NCI-H774 (cell line): ENCODE data around the gene TMEM271.
A peak's percentile ranks its signal among the peaks of the same experiment; 100 is the strongest.
"Not testable (repeated sequence)": the region's sequence is repeated elsewhere in the genome, so short reads cannot be mapped to it uniquely, and the experiment has no call there.

Experiments
- DNase-seq: peaks from one replicate; lab custom pipeline; 2025; lab: John Stamatoyannopoulos, UW

The TMEM271 gene

DNA sequence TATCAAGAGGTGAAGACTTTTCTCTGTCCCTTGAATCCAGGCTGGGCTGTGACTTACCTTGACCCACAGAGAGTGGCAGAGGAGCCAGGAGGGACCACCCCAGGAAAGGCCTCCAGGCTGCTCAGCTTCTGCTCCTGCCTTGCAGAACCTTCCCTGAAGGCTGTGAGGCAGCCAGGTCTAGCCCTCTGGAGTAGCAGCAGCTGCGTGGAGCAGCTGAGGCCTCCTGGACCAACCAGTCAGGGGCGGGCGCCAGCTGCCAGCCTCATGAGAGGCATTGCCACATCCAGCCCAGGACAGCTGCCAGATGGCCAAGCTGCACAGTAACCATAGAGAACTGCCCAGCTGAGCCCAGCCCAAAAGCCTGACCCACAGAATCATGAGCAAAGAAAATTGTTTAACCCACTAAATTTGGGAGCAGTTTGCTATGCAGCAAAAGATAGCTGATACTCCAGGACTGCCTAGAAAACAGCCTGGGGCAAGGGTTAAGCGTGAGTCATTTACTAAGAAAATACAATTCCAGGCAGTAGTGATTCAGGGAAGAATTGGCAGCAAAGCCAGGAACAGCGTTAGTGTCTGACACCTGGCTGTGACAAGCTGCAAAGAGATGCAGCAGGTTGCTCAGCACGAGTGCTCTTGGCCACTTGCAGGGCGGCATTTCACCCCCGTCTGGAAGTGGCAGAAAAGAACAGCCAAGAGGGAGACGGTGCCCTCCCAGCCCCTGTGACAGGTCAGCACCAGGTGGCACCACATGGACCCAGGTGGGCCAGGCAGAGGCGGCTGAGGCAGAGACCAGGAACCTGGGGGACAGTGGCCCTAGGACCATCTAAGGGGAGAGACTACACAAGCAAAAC lies 34.5 kb upstream of the TMEM271 start:
- peak; percentile 33 for DNase-seq

DNA sequence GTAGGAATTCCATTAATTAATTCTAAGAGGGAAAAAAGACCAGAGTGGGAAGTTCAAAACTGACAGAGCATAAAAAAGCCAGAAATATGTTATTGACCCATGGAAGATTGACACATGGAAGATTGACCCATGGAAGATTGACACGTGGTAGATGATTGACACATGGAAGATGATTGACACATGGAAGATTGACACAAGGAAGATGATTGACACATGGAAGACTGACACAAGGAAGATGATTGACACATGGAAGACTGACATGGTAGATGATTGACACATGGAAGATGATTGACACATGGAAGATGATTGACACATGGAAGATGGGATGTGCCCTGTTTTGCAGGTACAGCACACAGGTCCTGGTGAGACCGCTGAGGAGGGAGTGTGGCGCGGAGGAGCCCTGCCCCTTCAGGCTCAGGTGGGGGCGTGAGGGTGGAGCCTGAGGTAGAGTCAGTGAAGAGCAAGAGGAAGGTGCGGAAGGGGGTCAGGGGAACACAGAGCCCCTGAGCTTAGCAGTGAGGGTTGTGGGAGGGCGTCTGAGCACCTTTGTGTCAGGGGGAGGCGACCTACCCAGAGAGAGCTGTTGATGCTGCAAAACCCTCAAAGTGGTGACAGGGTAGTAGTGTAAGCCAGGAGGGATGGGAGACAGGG lies 33.4 kb upstream of the TMEM271 start:
- no peak for DNase-seq

DNA sequence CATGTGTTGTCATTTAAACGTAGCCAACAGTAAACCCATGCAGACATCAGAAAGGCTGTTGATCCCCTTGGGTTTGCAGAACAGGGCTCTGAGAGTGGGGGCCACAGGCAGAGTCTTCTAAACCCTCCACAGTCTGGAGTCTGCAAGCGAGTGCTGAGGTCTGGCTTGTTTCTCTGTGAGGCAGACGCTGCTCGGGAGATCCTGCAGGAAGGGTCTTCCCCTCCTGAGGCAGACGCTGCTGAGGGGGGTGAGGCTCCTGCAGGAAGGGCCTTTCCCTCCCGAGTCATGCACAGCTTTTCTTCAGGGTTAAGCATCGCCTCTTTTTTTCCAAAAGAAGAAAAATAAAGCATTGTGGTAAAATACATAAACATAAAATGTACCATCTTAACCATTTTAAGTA lies 32.1 kb upstream of the TMEM271 start:
- DNase-seq, result no peak

DNA sequence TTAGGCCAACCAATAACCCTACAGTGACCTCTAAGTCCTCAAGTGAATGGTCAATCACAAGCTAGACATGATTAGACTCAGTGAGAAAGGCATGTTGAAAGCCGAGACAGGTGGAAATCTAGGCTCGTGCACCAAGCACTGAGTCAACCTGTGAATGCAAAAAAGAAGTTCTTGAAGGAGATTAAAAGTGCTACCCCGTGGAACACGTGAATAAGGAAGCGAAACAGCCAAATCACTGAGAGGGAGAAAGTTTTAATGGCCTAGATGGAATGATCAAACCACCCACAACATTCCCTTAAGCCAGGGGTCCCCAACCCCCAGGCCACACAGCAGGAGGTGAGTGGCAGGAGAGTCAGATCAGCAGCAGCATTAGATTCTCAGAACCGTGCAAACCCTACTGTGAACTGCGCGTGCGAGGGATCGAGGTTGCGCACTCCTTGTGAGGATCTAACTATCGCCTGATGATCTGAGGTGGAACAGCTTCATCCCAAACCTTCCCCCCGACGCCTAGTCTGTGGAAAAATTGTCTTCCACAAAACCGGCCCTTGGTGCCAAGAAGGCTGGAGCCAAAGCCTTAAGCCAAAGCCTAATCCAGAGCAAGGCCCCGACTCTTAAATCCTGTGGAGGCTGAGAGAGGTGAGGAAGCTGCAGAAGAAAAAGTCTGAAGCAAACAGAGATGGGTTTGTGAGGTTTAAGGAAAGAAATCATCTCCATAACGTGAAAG lies 29.8 kb upstream of the TMEM271 start:
- DNase-seq, result no peak

DNA sequence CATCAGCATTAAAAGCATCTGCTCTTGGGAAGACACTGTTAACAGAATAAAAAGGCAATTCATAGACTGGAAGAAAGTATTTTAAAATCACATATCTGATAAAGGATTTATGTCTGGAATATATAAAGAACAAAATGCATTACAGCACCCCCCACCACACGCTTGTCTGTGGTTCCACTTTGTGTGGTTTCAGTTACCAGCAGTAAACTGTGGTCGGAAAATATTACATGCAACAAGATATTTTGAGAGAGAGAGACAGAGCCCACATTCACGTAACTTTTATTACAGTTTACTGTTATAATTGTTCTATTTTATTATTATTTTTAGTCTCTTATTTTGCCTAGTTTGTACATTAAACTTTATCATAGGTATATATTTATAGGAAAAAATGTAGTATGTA lies 28.0 kb upstream of the TMEM271 start:
- DNase-seq, result no peak

DNA sequence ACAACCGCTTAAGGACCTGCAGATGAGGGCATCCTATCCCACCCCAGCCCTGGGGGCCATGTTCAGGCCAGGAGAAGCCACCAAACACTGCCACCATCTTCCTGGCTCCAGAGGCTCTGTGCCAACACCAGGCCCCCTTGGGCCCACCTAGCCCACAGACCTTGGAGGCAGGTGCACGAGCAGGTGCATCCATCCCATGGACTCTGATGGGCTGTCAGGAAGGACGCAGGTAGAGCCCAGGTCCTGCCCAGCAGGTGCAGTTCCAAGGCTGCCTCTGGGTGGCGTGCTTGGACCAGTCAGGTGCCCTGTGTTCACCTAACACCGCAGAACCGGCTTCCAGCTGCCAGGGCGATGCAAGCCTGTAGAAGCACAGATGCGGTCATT lies 26.5 kb upstream of the TMEM271 start:
- DNase-seq, result peak; percentile 43

DNA sequence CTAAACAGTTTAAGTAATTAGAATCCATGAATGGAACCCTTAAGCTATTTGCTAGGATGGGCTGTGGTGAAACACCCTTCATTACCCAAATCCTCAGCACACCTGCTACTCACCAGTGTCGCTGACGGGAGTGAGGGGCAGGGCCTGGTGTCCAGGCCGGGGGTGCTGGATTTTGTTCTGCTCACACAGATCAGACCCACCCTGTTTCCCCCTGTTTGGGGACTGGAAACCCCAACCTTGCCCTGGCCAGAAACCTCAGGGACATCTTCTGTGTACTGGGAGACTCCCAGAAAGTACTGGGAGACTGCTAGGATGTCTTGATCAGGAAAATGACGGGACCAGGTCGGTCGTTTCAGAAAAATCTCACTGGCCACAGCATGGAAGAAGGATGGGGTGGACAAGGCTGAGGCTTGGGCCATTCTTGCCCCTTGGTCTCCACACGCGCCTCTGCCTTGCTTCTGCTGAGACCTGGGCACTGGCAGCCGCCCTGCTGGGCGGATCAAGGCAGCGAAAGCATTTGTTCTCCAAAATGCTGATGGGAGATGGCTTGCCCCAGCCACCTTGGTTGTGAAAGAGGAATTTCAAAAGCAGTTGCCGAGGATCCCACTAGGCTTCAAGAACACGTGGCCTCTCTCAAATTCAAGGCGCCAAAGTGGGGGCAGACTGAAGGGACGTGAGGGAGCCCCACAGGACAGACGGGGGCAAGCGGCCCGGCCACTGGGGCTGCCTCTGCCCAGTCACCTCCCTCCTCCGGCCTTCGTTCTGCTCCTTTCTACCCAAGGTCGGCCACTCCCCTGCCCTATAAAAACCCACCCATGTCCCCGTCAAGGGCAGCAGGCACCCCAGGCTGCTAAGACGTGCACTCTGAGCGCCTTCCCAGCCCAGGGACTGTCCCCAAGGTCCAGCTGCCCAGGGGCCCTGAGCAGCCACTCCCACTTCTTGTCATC lies 25.8 kb upstream of the TMEM271 start:
- DNase-seq, result no peak

DNA sequence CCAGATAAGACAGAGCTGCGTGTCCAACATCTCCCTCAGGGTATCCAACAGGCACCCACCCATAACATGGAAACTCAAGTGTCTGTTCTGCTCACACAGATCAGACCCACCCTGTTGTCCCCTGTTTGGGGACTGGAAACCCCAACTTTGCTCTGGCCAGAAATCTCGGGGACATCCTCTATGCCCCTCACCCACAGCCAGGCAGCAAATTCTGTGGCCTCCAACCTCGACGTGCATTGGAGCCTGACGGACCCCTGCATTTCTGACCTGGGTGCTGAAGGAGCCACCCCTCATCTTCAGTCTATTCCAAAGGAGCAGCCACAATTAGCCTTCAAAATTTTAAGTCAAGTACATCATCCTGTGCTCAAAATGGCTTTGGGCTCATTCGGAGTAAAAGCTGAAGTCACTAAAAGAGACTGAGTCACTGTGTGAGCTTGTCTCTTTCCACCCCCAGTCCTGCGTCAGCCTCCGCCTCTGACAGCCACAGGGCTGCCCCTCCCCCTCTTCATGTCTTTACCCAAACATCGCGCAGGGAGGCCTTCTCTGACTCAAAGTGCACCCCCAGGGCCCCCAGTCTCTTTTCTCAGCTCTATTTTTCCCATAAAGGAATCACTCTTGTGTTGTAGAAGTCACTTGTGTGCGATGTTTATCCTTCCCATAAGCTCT lies 24.9 kb upstream of the TMEM271 start:
- no peak for DNase-seq

DNA sequence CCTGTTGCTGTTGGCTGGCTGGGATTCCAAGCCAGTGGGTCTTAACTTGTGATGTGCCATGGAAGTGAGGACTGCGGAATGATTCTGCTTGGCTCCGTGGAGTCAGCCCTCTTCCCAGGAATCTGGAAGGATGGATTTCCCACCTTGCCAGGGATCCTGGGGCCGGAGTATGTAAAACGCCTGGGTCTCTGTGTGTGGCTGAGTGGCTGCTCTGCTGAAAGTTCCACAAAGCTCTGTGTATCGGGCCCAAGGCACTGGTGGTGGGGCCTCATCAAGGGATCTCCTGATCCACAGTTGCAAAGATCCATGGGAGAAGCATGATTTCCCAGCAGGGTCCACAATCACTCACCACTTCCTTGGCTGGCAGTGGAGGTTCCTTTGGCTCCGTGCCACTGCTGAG lies 24.1 kb upstream of the TMEM271 start:
- no peak for DNase-seq

DNA sequence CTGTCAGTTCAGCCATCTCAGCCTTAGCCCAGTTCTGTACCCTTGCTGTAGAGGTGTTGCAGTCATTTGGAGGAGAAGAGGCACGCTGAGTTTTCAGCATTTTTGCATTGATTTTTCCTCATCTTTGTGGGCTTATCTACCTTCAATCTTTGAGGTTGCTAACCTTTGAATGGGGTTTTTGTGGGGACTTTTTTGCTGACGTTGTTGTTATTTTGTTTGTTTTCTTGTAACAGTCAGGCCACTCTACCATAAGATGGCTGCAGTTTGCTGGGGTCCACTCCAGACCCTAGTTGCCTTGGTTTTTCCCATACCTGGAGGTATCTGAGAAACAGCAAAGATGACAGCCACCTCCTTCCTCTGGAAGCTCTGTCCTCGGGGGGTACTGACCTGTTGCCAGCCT lies 22.8 kb upstream of the TMEM271 start:
- DNase-seq, result no peak

DNA sequence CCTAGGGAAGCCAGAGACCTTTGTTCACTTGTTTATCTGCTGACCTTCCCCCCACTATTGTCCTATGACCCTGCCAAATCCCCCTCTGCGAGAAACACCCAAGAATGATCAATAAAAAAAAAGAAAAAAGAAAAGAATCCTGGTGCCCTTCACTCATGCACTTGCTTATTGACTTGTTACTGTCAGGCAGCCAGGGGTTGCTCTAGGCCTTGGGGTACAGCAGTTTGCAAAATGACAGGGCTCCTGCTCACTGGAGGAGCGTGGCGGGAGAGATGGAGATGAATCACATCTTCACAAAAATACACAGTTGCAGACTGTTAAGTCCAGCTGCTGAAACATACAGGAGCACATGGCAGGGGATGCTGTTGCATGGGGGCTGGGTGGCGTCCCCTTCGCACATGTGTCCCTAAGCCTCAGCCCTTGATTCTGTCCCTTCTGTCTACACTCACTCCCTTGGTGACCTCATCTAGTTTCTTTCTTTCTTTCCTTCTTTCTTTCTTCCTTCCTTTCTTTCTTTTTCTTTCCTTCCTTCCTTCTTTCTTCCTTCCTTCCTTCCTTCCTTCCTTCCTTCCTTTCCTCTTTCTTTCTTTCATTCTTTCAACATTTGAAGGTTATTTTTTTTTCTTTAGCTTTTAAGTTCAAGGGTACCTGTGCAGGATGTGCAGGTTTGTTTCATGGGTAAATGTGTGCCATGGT lies 16.9 kb upstream of the TMEM271 start:
- DNase-seq, result no peak

DNA sequence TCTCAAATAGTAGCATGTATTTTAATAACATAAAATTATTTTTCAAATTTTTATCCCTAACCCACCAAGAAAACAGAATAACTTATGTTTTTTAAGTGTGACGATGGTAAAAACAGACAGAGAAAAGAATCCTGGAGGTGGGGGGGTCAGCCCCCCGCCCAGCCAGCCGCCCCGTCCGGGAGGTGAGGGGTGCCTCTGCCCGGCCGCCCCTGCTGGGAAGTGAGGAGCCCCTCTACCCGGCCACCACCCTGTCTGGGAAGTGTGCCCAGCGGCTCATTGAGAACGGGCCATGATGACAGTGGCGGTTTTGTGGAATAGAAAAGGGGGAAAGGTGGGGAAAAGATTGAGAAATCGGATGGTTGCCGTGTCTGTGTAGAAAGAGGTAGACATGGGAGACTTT lies 16.1 kb upstream of the TMEM271 start:
- DNase-seq, result not testable (repeated sequence)

DNA sequence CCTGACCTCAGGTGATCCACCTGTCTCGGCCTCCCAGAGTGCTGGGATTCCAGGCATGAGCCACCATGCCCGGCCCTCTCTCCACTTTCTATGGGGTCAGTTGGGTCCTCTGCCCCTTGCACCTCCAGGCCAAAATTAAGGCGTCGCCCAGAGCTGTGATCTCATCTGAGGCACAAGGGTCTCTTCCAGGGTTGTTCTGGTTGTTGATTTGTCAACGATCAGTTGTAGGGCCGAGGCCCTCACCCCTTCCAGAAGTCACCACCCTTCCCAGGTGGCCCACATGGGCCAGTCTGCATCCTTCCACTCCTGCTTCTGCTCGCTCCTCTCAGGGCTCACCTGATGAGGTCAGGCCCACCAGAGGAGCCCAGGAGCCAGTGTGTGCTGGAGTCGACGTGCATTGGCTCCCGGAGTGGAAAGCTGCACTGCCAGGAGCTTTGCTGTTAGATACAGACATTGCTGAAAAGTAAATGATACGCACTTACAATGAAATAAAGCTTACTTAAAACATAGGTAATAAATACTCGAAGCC lies 14.3 kb upstream of the TMEM271 start:
- DNase-seq, result no peak

DNA sequence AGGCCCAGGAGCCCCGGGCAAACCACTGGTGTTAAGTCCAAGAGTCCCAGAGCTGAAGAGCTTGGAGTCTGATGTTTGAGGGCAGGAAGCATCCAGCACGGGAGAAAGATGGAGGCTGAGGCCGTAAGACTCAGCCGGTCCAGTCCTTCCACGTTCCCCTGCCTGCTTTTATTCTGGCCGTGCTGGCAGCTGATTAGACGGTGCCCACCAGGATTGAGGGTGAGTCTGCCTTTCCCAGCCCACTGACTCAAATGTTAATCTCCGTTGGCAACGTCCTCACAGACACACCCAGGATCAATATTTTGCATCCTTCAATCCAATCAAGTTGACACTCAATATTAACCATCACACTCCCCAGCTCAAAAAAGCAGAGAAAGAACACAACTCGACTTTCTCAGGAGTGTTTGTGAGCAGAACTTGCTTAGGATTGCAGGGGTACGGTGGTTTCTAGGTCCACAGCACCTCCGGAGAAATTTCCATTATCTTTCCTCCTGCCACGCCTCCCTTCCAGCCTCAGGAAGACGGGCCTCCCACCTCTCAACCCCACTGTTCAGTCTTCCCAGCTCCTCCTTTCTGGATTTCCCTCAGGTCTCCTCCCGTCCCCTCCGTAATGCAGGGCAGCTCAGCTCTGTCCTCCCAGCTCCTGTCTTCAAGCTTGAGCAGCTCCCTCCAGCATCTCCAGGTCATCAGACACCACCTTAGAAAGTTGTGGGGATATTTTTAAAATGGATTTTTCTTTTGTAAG lies 13.3 kb upstream of the TMEM271 start:
- DNase-seq, result no peak

DNA sequence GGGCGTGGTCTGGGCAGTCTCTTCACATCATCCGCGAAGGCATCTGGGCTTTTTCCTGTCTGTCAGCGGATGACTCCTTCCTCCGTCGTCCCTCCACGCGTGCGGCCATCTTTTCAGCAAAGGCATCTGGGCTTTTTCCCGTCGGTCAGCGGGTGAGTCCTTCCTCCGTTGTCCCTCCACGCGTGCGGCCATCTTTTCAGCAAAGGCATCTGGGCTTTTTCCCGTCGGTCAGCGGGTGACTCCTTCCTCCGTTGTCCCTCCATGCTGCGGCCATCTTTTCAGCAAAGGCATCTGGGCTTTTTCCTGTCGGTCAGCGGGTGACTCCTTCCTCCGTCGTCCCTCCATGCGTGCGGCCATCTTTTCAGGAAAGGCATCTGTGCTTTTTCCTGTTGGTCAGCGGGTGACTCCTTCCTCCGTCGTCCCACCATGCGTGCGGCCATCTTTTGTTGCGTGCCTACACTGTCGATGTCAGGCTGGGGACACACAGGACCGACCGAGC lies 12.3 kb upstream of the TMEM271 start:
- DNase-seq, result no peak

DNA sequence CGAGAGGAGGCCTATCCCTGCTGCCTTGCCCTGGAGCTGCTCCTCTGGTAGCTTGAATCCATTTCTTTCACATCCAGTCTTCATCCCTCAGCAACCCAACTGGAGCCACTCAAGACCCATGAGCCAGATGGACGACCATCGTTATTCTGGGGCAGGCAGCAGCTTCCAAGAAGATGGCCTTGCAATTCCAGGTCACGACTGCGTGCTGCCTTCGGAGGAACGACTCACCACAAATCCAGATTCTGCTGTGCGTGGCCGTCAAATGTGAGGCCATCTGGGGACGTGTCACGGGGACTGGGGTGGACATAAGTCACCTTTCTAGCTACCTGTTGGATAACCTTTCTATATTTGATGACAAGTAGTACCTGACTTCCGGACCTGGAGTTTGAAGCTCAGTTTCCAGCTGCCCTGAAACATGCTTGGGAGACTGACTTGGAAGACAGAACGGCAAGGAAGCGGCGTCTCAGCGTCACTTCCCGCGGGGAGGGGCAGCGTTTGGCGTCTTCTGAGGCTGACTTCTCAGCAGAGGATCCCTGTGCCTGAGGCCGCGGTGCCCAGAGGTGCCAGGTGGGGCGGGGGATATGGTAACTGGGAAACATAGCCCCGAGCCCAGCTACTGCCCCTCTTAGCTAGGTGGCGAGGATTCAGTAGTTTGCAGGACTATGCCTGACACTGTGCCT lies 11.7 kb upstream of the TMEM271 start:
- DNase-seq, result no peak

DNA sequence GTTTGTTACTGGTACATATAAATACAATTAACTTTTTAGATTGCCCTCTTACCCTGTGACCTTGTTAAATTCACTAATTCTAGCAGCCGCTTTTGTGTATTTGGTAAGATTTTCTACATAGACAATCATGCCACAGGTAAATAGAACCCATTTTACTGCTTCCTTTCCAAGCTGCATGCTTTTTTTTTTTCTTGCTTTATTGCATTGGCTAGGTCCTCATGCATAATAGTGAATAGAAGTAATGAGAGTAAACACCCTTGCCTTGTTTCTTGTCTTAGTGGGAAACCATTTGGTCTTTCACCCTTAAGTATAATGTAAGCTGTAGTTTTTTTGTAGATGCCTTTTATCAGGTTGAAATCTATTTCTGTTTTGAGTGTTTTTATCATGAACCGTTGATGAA lies 7.7 kb upstream of the TMEM271 start:
- DNase-seq, result no peak

DNA sequence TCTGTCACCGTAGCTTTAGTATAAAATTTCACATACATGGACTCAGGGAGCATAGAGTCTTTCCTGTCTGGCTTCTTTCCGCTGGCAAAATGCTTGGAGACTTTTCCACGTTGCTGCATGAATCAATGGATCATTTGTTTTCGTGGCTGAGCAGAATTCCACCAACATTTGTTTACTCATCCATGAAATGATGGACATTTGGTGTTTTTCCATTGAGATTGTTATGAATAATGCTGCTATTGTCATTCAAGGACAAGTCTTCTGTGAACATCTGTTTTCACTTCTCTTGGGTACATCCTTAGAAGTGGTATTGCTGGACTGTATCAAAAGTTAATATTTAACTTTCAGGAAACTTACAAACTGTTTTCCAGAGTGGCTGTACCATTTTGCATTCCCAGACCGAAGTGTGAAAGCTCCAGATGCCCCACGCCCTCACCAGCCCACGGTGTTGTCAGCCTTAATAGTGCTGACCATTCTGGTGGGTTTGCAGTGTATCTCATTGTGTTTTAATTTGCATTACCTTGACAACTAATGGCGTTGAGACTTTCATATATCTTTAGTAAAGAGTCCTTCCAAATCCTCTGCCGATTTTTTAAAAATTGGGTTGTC lies 5.8 kb upstream of the TMEM271 start:
- DNase-seq, result no peak

DNA sequence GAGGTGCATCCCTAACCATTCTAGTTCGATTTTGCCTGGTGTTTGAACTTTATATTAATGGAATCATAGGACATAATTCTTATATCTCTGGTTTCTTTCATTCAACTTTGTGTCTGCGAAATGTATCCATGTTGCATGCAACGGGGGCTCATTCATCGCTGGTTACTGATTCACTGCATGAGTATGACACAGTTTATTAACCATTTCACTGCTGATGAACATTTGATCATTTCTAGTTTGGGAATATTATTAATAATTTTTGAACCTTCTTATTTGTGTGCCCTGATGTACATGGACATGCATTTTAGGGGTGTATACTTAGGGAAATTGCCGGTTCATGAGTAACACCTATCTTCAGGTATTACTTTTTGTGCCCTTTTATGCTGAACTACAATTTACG lies 5.1 kb upstream of the TMEM271 start:
- DNase-seq, result no peak
